B cell (primary cell): ENCODE results near the gene GRIK2. TPM values are rescaled to one million over a fixed set of nuclear protein-coding genes. Genes with fewer than 3 reads are reported as not detected.

Experiments used
- ATAC-seq: fragments of 200-7000 bp; cut with Tn5 transposase; one replicate; pipeline ENCODE4 v1.10.0; 2021; ENCODE audit warnings: low read depth, mild to moderate bottlenecking, moderate number of reproducible peaks, moderate library complexity
- CTCF ChIA-PET: fragments of 350-600 bp; sonication (Branson Sonifier 250); formaldehyde crosslinking; loops from one replicate; lab custom pipeline; 2021; ENCODE audit warnings: antibody characterized with exemption, inconsistent platforms; lab: Charles Lee
- POLR2A ChIA-PET: fragments of 350-600 bp; sonication (Branson Sonifier 250); formaldehyde crosslinking; loops from one replicate; lab custom pipeline; 2021; ENCODE audit warnings: antibody characterized with exemption; lab: Charles Lee
- DNase-seq: peaks from one replicate; pipeline ENCODE4 v3.0.0; 2013
- H2AFZ ChIP-seq: 2 replicates; pipeline ENCODE4 v1.6.1; 2012; ENCODE audit warnings: mild to moderate bottlenecking, low read depth, low read length; ENCODE audit not compliant: insufficient read depth, poor library complexity, severe bottlenecking
- H3K27ac ChIP-seq, 2 donors: 1 replicate in 1 of 2; 2 replicates in 1 of 2; pipeline ENCODE4 v1.5.1; 2012 to 2013; ENCODE audit warnings: low read length in 2 of 2, mild to moderate bottlenecking in 2 of 2, moderate library complexity in 1 of 2
- H3K27me3 ChIP-seq, 4 experiments: fragments of 200-600 bp in 1 of 4; sonication (generic) in 1 of 4; replicated peaks in 1 of 4; 1 replicate in 2 of 4; 2 replicates in 2 of 4; pipeline versions ENCODE4 v1.6.1 to v1.7.0; 2013 to 2016; ENCODE audit warnings: low read length in 3 of 4, mild to moderate bottlenecking in 2 of 4, mixed read lengths in 1 of 4, moderate library complexity in 1 of 4; ENCODE audit not compliant: insufficient read depth in 4 of 4, control insufficient read depth in 3 of 4; ENCODE audit errors: control extremely low read depth in 1 of 4
- H3K36me3 ChIP-seq, 2 experiments: replicated peaks in 1 of 2; 1 replicate in 1 of 2; 2 replicates in 1 of 2; pipeline versions ENCODE4 v1.6.1 to v1.7.1; 2013; ENCODE audit warnings: low read length in 1 of 2; ENCODE audit not compliant: insufficient read depth in 2 of 2, control insufficient read depth in 1 of 2; ENCODE audit errors: control extremely low read depth in 1 of 2, extremely low read depth in 1 of 2
- H3K4me1 ChIP-seq, 2 donors: fragments of 200-600 bp in 1 of 2; sonication (generic) in 1 of 2; 1 replicate in 1 of 2; 2 replicates in 1 of 2; pipeline versions ENCODE4 v1.5.1 to v1.6.1; 2013 to 2017; ENCODE audit warnings: low read length in 2 of 2; ENCODE audit not compliant: control insufficient read depth in 2 of 2, insufficient read depth in 2 of 2
- H3K4me2 ChIP-seq: replicated peaks from 2 replicates; pipeline ENCODE3; 2012; ENCODE audit warnings: mild to moderate bottlenecking, low read depth, low read length; ENCODE audit not compliant: poor library complexity, severe bottlenecking
- H3K4me3 ChIP-seq, 5 experiments: fragments of 200-600 bp in 1 of 5; sonication (generic) in 1 of 5; 1 replicate in 3 of 5; 2 replicates in 2 of 5; pipeline versions ENCODE4 v1.5.1 to v1.7.0; 2011 to 2016; ENCODE audit warnings: low read length in 4 of 5, mild to moderate bottlenecking in 4 of 5, low read depth in 2 of 5, control low read depth in 1 of 5, moderate library complexity in 1 of 5; ENCODE audit not compliant: insufficient read depth in 1 of 5; ENCODE audit errors: control extremely low read depth in 1 of 5, extremely low read depth in 1 of 5
- H3K79me2 ChIP-seq: fragments of 200-600 bp; sonication (generic); one replicate; pipeline ENCODE4 v1.6.0; 2016; ENCODE audit warnings: low read length; ENCODE audit not compliant: control insufficient read depth, insufficient read depth
- H3K9ac ChIP-seq: fragments of 200-600 bp; sonication (generic); 2 replicates; pipeline ENCODE4 v1.6.1; 2017; ENCODE audit warnings: mild to moderate bottlenecking, low read length, moderate library complexity
- H3K9me3 ChIP-seq, 3 donors: one replicate each; pipeline versions ENCODE4 v1.6.1 to v1.7.1; 2013; ENCODE audit warnings: low read length in 2 of 3; ENCODE audit not compliant: control insufficient read depth in 2 of 3, insufficient read depth in 1 of 3; ENCODE audit errors: control extremely low read depth in 1 of 3
- H4K20me1 ChIP-seq: 2 replicates; pipeline ENCODE4 v1.6.0; 2012; ENCODE audit warnings: mild to moderate bottlenecking, low read length; ENCODE audit not compliant: insufficient read depth, control insufficient read depth, poor library complexity, severe bottlenecking
- H3K27ac Mint-ChIP-seq: one replicate; pipeline ENCODE4 v1.8.0; 2021; ENCODE audit warnings: mixed read lengths
- H3K27me3 Mint-ChIP-seq: one replicate; pipeline ENCODE4 v1.8.0; 2021; ENCODE audit warnings: mixed read lengths
- H3K4me1 Mint-ChIP-seq: one replicate; pipeline ENCODE4 v1.8.0; 2021; ENCODE audit warnings: mixed read lengths
- H3K4me3 Mint-ChIP-seq: one replicate; pipeline ENCODE4 v1.8.0; 2021; ENCODE audit warnings: mixed read lengths
- H3K9me3 Mint-ChIP-seq: one replicate; pipeline ENCODE4 v1.8.0; 2022; ENCODE audit warnings: mixed read lengths; ENCODE audit not compliant: insufficient read depth
- CTCF ChIP-seq: fragments of 200-600 bp; IDR thresholded peaks from one replicate; pipeline ENCODE4 v1.8.0; 2022; ENCODE audit warnings: antibody characterized with exemption, mild to moderate bottlenecking
- EZH2 ChIP-seq: IDR thresholded peaks from 2 replicates; pipeline ENCODE4 v1.6.1; 2012; ENCODE audit warnings: borderline replicate concordance, low read depth, mild to moderate bottlenecking, moderate library complexity, low read length; ENCODE audit not compliant: insufficient read depth, poor library complexity, severe bottlenecking
- whole genome bisulfite sequencing: methylation state at CpG from one replicate; pipeline ENCODE4 v1.1.5; 2013; ENCODE audit warnings: missing lambda C conversion rate; ENCODE audit not compliant: insufficient coverage; 5-methylcytosine and 5-hydroxymethylcytosine counted together
- intact Hi-C: fragments of 100-400 bp; cut with micrococcal nuclease; formaldehyde crosslinking; loops from one replicate; pipeline ENCODE4 v1.10.0; 2022
- polyA plus RNA-seq: library from polyadenylated mRNA; depleted of rRNA; stranded (reverse); fragments of >200 nt; gene quantifications from 2 replicates; pipeline ENCODE4 v1.2.3, GENCODE V29; 2012
- total RNA-seq, 2 donors: library from RNA; stranded (reverse); fragments of 120-200 nt in 1 of 2; gene quantifications; 1 replicate in 1 of 2; 2 replicates in 1 of 2; pipeline versions ENCODE4 v1.2.3 to v1.2.4, GENCODE V29; 2013 to 2022

The GRIK2 gene
- total and polyA plus RNA-seq, 2 donors (not counting 1 experiment from before 2014, with no cell fraction given), result not detected

DNA sequence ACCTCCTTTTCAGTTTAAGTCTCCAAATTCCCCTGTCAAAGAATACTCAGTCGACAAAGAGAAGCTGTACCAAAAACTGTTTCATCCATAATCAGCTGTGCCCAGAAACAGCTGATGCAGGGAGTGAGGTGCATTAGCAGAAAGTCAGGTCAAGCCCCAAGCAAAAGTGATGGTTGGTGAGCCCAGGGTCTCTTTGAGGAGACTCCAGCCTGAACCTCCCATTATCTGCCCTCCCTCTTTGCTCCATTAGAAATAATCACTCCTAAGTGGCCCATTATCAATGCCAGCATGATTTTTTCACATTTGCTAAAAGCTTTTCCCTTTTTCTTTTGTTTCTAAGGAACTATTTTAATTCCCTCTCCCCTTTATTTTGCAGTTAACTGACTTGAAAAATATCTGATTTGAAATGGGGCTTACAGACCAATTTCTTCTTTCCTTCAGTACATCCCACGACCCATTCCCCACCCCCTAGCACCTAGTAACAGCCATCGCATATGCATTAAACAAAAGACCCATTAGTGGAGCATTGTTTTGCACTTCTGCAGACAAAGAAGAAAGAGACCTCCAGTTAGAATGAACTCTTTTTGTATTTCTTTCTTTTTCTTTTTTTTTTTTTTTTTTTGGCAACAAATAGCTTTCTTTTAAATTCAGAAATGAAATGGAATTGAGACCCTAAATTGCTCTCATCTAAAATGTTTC is 257.0 kb downstream of the GRIK2 start:
- H3K27ac ChIP-seq, result no peak overlapping the region

GRCh38 chr6:101652079-101652478 is 258.6 kb downstream of the GRIK2 start:
- H3K36me3 ChIP-seq, result no peaks in the 10 kb centered on the region
- no CpG with 5 or more reads among the region's 2 CpGs for WGBS
- H2AFZ ChIP-seq, result no peak overlapping the region
- no peaks in the 10 kb centered on the region for H3K4me1 ChIP-seq
- no peak overlapping the region for H3K4me3 ChIP-seq
- H3K4me1 Mint-ChIP-seq, result no peaks in the 10 kb centered on the region
- DNase-seq (no peak), ATAC-seq (no peak)
- no peak overlapping the region for H3K4me2 ChIP-seq
- no peaks in the 10 kb centered on the region for H3K27me3 Mint-ChIP-seq
- intact Hi-C loops, result no loop called here
- H3K27ac ChIP-seq, result no peak overlapping the region
- TF ChIP-seq CTCF (no peak), EZH2 (no peak)
- ChIA-PET CTCF (no interaction called here), POLR2A (no interaction called here)
- H3K79me2 ChIP-seq, result no peaks in the 10 kb centered on the region
- peaks cover 4% of the 10 kb centered on the region for H3K9me3 Mint-ChIP-seq
- no peak overlapping the region for H3K4me3 Mint-ChIP-seq
- H3K9ac ChIP-seq, result no peak overlapping the region
- H3K27ac Mint-ChIP-seq, result no peak overlapping the region
- H3K27me3 ChIP-seq, result no peaks in the 10 kb centered on the region
- no peaks in the 10 kb centered on the region for H3K9me3 ChIP-seq
- H4K20me1 ChIP-seq, result no peaks in the 10 kb centered on the region

More for the DNA sequence above, 257.0 kb downstream of the GRIK2 start:
- Histone ChIP-seq H3K4me3 (no peak overlapping the region), H3K4me1 (no peaks in the 10 kb centered on the region), H2AFZ (no peak overlapping the region), H3K9me3 (no peaks in the 10 kb centered on the region), H3K4me2 (no peak overlapping the region), H4K20me1 (no peaks in the 10 kb centered on the region), H3K9ac (no peak overlapping the region), H3K79me2 (no peaks in the 10 kb centered on the region), H3K36me3 (no peaks in the 10 kb centered on the region), H3K27me3 (no peaks in the 10 kb centered on the region)
- TF ChIP-seq EZH2, result no peak
- intact Hi-C loops, result no loop called here
- H3K27me3 Mint-ChIP-seq, result no peaks in the 10 kb centered on the region
- peaks cover 4% of the 10 kb centered on the region for H3K9me3 Mint-ChIP-seq
- no peak overlapping the region for H3K27ac Mint-ChIP-seq
- DNase-seq, result no peak
- CTCF ChIA-PET, result no interaction called here
- 52% methylated on average over 3 of the region's 3 CpGs for WGBS
- POLR2A ChIA-PET, result no interaction called here
- no peaks in the 10 kb centered on the region for H3K4me1 Mint-ChIP-seq
- no peak overlapping the region for H3K4me3 Mint-ChIP-seq
- ATAC-seq, result no peak
